DOHH2 (cell line): Measurements from ENCODE around the gene FBXL17.

Experiments used
- CTCF ChIP-seq: fragments of 200-600 bp; sonication (generic); IDR thresholded peaks from one replicate; pipeline ENCODE4 v1.5.1; 2014; ENCODE audit warnings: antibody characterized with exemption, mild to moderate bottlenecking, low read depth, low read length; ENCODE audit not compliant: poor library complexity, severe bottlenecking
- EZH2phosphoT487 ChIP-seq: fragments of 200-600 bp; sonication (generic); IDR thresholded peaks from 2 replicates; pipeline ENCODE4 v1.6.1; 2017; ENCODE audit warnings: borderline replicate concordance, mild to moderate bottlenecking, antibody characterized with exemption, low read length, moderate library complexity, mixed read lengths

- no peak for TF ChIP-seq CTCF
- no peak for TF ChIP-seq EZH2phosphoT487
Measured at GRCh38 chr5:107964722-107965121, 417.2 kb downstream of the FBXL17 start.
